ENCODE results near the gene FAM72B. TPM values are rescaled to one million over a fixed set of nuclear protein-coding genes. Genes with fewer than 3 reads are reported as not detected.
"Not testable (repeated sequence)": the region's sequence is repeated elsewhere in the genome, so short reads cannot be mapped to it uniquely, and the experiment has no call there.

The FAM72B gene
- total RNA-seq, 2 experiments from 2014 or later, result 22.9 to 25.6 TPM

DNA sequence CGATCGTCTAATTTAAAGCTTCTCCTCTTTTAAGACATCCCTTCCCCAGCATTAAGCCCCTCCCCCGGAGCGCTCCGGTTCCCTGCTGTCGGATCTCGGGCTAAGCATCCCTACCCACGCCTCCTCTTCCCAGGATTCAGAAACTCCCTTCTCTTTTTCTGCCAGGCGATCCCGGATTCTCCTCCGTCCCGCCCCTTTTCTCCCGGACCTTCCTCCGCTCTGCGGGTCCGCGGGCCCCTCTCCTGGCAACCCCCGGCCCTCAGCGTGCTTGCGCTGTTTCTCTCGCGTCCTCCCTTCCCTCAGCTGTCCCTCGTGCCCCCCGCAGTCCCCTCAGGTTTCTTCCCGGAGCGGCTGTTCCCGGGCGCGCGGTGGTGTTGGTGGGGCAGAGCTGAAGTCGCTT is 273 bp downstream of the FAM72B start:
- H3K27ac Mint-ChIP-seq; H3K27me3 Mint-ChIP-seq; H3K36me3 Mint-ChIP-seq (ENCODE audit: low read depth); DNase-seq; CTCF ChIA-PET; POLR2A ChIA-PET; H3K4me1 Mint-ChIP-seq; H3K9me3 Mint-ChIP-seq: not testable (repeated sequence)
- peak overlapping the region; percentile 51 for H3K4me3 Mint-ChIP-seq

DNA sequence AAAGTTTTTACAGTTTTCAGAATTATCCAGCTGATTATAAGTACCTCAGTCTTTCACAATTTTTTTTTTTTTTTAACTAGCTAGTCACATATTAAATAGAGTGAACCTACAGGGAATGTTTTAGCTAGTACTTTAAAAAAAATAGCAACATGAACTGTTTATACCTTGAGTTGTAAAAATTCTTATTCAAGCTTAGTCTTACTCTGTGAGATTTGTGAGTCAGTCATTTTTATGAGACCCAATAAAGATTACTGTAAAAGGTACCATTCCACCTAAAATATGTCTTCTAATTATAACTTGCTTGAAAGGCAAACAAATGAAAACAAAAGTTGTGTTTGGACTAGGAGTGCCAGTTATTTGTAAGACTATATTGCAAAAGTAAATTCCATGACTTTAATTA is 5.9 kb downstream of the FAM72B start:
- H3K4me1 Mint-ChIP-seq; POLR2A ChIA-PET; H3K4me3 Mint-ChIP-seq; H3K27me3 Mint-ChIP-seq; H3K9me3 Mint-ChIP-seq; H3K36me3 Mint-ChIP-seq (ENCODE audit: low read depth); DNase-seq; H3K27ac Mint-ChIP-seq; CTCF ChIA-PET: not testable (repeated sequence)

DNA sequence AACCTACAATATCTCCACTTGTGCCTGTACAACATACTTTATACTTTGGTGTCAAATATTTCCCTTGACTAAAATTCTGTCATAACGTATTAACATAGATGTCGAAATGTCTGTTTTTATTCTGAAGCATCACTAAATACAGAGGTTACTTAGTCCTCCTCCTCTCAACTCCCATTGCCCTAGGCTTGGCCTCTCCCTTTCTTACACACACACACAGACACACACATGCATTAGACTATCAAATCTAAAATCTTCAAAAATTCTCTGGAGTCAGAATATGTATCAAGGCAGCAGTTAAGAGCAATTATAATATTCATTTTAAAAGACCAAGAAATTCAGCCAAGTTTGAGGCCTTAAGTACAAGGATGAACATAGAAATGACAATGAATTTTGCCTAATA is 7.5 kb downstream of the FAM72B start:
- H3K27me3 Mint-ChIP-seq; H3K36me3 Mint-ChIP-seq (ENCODE audit: low read depth); H3K4me1 Mint-ChIP-seq; CTCF ChIA-PET; POLR2A ChIA-PET; H3K4me3 Mint-ChIP-seq; DNase-seq; H3K27ac Mint-ChIP-seq; H3K9me3 Mint-ChIP-seq: not testable (repeated sequence)

DNA sequence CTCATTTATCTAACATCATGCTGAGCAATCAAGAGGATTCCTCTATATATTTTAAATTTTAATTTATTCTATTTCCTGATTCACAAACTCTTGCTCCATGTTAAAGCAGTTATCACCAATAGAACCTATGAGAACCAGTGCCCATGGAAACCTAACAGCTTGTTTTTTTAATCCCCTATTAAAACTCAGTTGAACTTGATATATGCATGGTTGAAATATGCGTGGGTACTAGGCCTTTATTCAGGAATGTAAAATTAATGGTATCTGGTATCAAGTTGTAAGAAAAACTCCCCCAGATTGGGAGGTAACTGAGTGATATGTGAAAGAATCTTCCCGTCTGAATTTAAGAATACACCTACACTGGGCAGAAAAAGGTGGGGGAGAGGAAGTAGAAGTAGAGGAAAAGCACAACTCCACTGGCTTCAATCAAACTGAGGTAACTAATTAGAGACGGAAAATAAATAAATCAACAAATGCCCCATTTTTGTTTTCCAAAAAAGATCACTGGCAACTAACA is 15.9 kb downstream of the FAM72B start:
- not testable (repeated sequence) for H3K36me3 Mint-ChIP-seq (ENCODE audit: low read depth)

DNA sequence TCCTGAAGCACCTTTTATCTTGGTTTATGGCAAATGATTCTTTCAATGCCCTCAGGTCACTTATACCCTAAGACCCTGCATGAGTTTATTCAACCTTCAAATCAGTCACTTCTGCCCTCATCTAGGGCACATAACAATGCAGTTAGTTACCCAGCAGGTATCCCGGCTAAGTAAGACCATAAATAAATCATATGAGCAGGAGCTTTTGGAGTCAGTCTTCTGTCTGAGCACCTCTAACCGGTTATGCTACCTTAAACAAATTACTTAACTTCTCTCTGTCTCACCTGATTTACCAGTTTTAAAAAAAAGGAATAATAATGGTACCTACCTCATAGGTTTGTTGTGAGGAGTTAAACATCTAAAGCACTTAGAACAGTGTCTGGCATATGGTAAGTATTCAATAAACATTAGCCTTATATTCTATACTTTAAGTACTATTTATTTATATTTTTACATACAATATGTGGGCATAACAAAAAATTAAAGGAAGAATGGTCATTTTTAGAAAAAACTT is 16.9 kb downstream of the FAM72B start:
- H3K36me3 Mint-ChIP-seq (ENCODE audit: low read depth); H3K4me3 Mint-ChIP-seq; CTCF ChIA-PET; DNase-seq; POLR2A ChIA-PET; H3K4me1 Mint-ChIP-seq; H3K9me3 Mint-ChIP-seq; H3K27me3 Mint-ChIP-seq; H3K27ac Mint-ChIP-seq: not testable (repeated sequence)

More for the DNA sequence above, 15.9 kb downstream of the FAM72B start:
- H3K27me3 Mint-ChIP-seq, H3K9me3 Mint-ChIP-seq, H3K4me1 Mint-ChIP-seq, H3K27ac Mint-ChIP-seq, POLR2A ChIA-PET, CTCF ChIA-PET, DNase-seq, H3K4me3 Mint-ChIP-seq: not testable (repeated sequence)

DNA sequence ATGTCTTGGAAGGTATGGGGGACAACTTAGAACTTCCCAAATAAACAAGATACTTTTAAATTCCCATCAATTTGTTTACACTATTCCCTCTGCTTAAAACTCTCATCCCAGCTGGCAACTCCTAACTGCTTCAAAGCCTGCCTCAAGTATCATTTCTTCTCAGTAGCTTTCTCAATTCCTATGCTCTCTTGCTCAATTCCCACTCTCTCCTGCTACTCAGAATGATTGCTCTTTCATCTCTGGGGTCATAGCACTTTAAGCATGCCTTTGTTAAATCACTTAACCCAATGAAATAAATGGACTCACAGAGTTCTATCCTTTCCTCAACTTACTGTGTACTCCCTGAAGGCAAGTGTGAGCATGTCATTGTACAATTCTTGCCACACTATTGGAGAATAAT is 18.8 kb downstream of the FAM72B start:
- H3K4me3 Mint-ChIP-seq; H3K27ac Mint-ChIP-seq; H3K36me3 Mint-ChIP-seq (ENCODE audit: low read depth); POLR2A ChIA-PET; DNase-seq; H3K4me1 Mint-ChIP-seq; H3K9me3 Mint-ChIP-seq; CTCF ChIA-PET; H3K27me3 Mint-ChIP-seq: not testable (repeated sequence)

DNA sequence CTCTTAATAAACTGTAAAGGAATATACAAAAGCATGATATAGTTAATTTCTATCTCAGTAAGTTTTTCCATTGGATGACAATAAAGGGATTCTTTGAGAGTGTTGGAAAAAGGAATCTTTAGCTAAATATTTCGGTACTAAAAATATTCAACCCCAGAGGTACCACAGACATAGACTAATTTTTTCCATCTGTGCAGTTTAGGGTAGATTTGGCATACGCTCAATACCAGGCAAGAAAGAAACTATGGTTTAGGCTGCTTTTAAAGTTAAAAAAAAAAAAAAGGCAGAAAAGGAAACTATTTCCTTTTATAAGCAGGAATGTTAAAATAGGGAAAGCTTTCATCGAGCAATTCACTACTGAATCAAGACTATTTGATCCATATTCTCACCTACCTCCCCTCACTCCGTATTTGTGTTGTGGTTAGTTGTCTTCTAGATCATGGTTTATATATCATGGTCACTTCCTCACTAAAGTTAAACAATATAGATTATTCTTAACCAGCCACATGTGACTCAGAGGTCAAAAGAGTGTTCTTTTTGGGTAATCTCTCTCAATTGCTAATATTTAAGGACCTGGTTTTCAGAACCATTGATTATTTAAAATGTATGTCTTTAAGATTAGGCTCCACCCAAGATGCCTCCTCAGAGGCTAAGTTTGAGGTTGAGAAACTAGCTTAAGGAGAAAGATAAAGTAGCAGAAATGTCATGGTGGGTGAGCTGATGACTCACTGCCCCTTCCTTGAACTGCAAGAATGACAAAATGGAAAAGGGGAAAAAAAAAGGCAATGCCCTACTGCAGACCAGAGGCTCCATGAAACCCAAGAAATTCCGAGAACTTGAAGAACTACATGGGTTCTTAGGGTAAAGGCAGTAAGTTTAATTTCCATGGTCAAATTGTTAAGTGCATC is 20.0 kb downstream of the FAM72B start:
- H3K9me3 Mint-ChIP-seq; H3K27ac Mint-ChIP-seq; H3K4me3 Mint-ChIP-seq; DNase-seq; H3K4me1 Mint-ChIP-seq; POLR2A ChIA-PET; CTCF ChIA-PET; H3K27me3 Mint-ChIP-seq; H3K36me3 Mint-ChIP-seq (ENCODE audit: low read depth): not testable (repeated sequence)

DNA sequence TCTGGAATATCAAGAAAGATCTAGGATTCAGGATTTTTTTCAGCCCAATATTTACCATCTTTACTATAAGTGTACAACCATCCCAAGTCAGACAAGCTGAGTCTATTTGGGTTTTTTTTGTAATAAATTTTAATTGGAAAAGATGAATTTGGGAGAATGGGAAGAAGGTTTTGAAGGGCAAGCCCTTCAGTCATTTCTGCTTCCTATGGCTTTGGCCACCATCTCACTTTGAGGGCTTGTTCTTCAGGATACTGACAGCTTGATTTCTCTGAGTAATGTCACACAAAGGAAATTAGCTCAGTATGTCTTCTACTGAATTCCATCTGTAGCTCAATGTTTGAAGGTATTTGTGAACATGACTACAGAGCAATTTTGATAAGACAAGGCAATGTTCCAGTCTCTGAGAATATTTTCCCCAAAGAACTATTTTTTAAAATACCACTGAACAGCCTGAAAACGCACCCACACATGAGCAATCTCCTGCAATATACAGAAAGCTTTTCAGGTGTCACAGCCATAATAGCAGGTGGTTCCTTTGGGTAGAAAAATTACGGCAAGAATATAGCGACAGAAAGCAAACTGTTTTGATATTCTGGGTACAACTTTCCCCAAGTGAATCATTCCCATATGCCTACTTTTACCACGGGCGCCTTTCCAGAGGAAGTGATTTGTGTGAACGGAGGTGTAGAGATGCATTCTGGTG is 22.8 kb downstream of the FAM72B start:
- DNase-seq; H3K27ac Mint-ChIP-seq; H3K4me1 Mint-ChIP-seq; H3K4me3 Mint-ChIP-seq; CTCF ChIA-PET; POLR2A ChIA-PET; H3K9me3 Mint-ChIP-seq; H3K36me3 Mint-ChIP-seq (ENCODE audit: low read depth); H3K27me3 Mint-ChIP-seq: not testable (repeated sequence)

DNA sequence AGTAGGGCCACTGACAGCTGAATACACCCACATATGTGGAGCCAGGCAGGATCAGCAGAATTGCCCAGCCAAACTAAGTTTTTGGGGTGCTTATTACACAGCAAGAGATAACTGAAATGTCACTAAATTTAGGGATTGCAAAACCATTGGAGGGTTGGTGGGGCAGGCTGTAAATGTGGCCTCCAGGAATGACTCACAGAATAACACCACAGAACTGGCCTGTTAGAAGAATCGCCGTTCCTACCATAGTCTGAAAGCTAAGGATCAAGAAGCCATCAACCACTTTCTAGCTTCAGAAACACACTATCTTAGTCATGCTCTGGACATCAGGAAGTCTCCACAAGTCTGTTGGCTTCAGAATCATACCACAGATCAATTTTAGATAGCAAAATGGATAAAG is 24.0 kb downstream of the FAM72B start:
- POLR2A ChIA-PET; H3K27me3 Mint-ChIP-seq; DNase-seq; H3K4me3 Mint-ChIP-seq; H3K36me3 Mint-ChIP-seq (ENCODE audit: low read depth); CTCF ChIA-PET; H3K4me1 Mint-ChIP-seq; H3K27ac Mint-ChIP-seq; H3K9me3 Mint-ChIP-seq: not testable (repeated sequence)

DNA sequence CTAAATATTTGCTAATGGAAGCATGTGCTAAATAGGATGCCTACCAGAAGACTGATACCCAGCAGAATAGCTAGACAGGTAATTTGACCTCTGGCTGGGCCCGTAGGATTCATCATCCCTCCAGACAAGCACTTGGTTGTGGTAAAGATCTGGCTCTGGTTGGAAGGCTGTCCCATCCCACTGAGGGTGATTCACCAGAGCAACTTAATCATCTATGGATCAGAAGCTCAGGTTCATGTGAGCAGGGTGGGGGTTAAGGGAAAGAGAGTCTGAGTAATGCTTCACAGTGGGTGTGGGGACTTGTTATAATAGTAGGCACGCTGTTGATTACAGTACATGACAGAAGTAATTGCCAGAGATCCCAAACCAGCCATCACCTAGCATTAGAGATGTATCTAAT is 26.5 kb downstream of the FAM72B start:
- CTCF ChIA-PET; H3K9me3 Mint-ChIP-seq; H3K4me3 Mint-ChIP-seq; DNase-seq; H3K36me3 Mint-ChIP-seq (ENCODE audit: low read depth); H3K27me3 Mint-ChIP-seq; H3K4me1 Mint-ChIP-seq; H3K27ac Mint-ChIP-seq; POLR2A ChIA-PET: not testable (repeated sequence)

DNA sequence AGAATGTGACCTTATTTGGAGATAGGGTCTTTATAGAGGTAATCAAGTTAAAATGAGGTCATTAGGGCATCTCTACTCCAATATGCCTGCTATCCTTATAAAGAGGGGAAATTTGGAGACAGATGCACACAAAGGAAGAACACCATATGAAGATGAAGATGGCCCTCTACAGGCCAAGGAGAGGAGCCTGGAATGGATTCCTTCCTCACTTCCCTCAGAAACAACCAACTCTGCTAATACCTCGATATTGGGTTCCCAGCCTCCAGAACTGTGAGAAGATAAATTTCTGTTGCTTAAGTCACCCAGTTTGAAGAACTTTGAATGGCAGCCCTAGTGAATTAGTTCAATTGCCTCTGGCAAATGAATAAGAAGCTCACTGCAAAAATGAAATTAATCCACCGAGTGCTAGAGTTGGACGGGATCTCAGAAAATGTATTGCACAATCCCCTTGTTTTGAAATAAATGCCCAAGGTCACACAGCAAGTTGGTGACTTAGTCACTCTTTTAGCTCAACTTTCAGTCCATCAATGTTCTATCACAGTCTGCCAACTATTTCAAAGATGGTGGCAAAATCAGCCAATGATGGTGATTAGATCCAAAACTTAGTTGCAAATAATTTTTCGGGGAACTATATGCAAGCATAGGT is 27.1 kb downstream of the FAM72B start:
- H3K4me1 Mint-ChIP-seq; H3K27me3 Mint-ChIP-seq; H3K36me3 Mint-ChIP-seq (ENCODE audit: low read depth); H3K4me3 Mint-ChIP-seq; CTCF ChIA-PET; POLR2A ChIA-PET; H3K9me3 Mint-ChIP-seq; H3K27ac Mint-ChIP-seq; DNase-seq: not testable (repeated sequence)

DNA sequence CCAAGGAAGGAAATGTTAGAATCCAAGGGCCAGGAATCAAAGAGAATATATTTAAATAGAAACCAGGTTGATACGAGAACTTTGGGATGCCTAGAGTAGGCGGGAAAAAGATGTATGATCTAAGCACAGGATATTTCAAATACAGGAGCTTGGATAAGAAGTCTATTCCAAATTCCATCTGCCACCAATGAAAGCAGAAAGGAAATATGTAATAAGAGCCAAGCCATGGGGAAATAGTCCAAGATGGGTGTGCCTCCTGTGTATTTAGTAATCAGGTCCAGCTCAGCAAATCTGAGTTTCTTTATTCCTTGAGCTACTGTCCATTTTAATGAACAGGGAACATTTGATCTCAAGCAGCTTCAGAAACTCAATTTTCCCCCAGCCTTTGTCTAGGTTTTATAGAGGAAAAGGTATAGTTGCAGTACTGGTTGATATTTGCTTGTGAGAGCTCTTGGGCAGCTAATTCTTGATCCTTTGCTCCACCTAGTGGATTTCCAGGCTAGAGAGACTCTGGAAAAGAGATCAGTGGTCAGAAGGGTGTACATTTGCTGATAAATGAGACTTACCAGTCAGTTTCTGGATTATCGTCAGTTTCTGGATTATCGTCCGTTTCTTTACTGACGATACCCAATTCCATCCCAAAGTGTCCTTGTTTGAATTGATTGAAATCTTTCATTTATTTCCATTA is 28.3 kb downstream of the FAM72B start:
- H3K4me1 Mint-ChIP-seq; H3K36me3 Mint-ChIP-seq (ENCODE audit: low read depth); CTCF ChIA-PET; H3K27ac Mint-ChIP-seq; DNase-seq; POLR2A ChIA-PET; H3K4me3 Mint-ChIP-seq; H3K9me3 Mint-ChIP-seq; H3K27me3 Mint-ChIP-seq: not testable (repeated sequence)

DNA sequence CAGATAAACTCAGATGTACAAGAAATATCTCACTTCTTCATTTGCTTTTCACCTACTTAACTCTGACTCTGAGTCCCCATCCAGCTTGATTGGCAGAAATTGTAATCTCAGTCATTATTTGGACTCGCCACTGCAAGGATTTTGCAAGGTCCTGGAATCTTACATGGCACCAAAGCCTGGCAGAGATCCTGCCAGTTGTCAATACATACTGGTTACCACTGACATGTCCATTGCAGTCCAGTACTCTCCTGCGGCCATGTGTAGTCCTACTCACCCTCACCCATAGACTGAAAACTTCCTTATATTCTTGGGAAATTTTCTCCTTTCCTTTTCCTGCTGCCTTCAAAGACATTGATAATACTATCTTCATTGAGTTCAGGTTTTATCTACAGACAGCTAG is 29.3 kb downstream of the FAM72B start:
- H3K4me3 Mint-ChIP-seq; H3K36me3 Mint-ChIP-seq (ENCODE audit: low read depth); CTCF ChIA-PET; H3K4me1 Mint-ChIP-seq; H3K27ac Mint-ChIP-seq; H3K9me3 Mint-ChIP-seq; POLR2A ChIA-PET; H3K27me3 Mint-ChIP-seq; DNase-seq: not testable (repeated sequence)
